SH-SY5Y (cell line): ENCODE results near the gene DNAJC5G.

ENCODE experiments used
- GATA2 ChIP-seq: IDR thresholded peaks from 2 replicates; pipeline ENCODE4 v1.6.1; 2011; ENCODE audit warnings: mild to moderate bottlenecking, low read depth, low read length
- GATA3 ChIP-seq: IDR thresholded peaks from 2 replicates; pipeline ENCODE4 v1.6.1; 2011; ENCODE audit warnings: low read depth, mild to moderate bottlenecking, low read length, moderate library complexity

Gene DNAJC5G

GRCh38 chr2:27263287-27264252 lies 11.7 kb upstream of the DNAJC5G start:
- no peak for TF ChIP-seq GATA3
- TF ChIP-seq GATA2 = no peak

- TF ChIP-seq GATA2 (no peak), GATA3 (no peak)
Measured at GRCh38 chr2:27264253-27264752, 10.9 kb upstream of the DNAJC5G start.

- TF ChIP-seq GATA3 (no peak), GATA2 (no peak)
Measured at GRCh38 chr2:27264753-27265535, 10.3 kb upstream of the DNAJC5G start.

GRCh38 chr2:27265536-27265870 lies 9.7 kb upstream of the DNAJC5G start:
- no peak for TF ChIP-seq GATA2
- TF ChIP-seq GATA3 = no peak

- TF ChIP-seq GATA2 = no peak
Measured at GRCh38 chr2:27270131-27270530, 5.1 kb upstream of the DNAJC5G start.

GRCh38 chr2:27270670-27271069 lies 4.6 kb upstream of the DNAJC5G start:
- TF ChIP-seq GATA2 (no peak), GATA3 (no peak)

GRCh38 chr2:27271631-27272340 lies 3.4 kb upstream of the DNAJC5G start:
- TF ChIP-seq GATA2 (no peak), GATA3 (no peak)

GRCh38 chr2:27278010-27278409 lies 2.8 kb downstream of the DNAJC5G start:
- TF ChIP-seq GATA3 = no peak

GRCh38 chr2:27280826-27281225 lies 5.6 kb downstream of the DNAJC5G start:
- TF ChIP-seq GATA3 (no peak), GATA2 (no peak)

- TF ChIP-seq GATA3 (no peak), GATA2 (no peak)
Measured at GRCh38 chr2:27281442-27281841, 6.2 kb downstream of the DNAJC5G start.

GRCh38 chr2:27281855-27282559 lies 6.8 kb downstream of the DNAJC5G start, which contains the start of gene TRIM54:
Gene TRIM54 (plus strand): TSS chr2:27282429. CDS start chr2:27282732, 303 bp downstream.
- TF ChIP-seq GATA2 (no peak), GATA3 (no peak)

GRCh38 chr2:27282892-27283291 lies 7.7 kb downstream of the DNAJC5G start:
- no peak for TF ChIP-seq GATA3
- no peak for TF ChIP-seq GATA2

GRCh38 chr2:27284996-27285395 lies 9.8 kb downstream of the DNAJC5G start:
- TF ChIP-seq GATA2 = no peak
- no peak for TF ChIP-seq GATA3
